ENCODE data around the gene KIRREL3.

DNA sequence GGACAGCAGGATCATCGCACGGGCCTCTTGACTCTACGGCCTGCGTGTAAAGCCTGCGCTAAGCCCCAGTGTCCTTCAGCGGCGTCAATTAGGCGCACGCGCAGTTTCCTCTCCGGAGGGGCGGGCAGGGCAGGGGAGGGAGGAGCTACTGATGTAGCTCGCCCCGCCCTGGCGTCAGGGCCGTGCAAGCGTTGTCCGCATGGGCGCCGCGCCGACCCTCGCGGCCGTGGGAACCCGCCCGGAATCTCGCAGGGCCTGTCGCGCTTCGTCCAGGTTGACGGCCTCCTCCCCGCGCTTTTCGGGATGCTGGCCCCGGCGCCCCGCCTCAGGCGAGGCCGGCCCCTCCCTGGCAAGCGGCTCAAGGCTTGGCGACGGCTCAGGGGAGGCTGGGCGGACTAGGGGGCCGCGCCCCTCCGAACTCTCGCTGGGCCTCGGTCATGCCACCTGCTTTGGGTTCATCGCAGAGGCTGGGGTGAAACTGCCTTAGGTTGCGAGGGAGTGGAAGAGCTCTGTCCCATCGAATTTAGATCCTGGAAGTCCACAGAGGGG lies 584.0 kb downstream of the KIRREL3 start:
- TF ChIP-seq GATA2 (IDR thresholded peaks at IDR 0.05; ENCODE audit: low read depth, low read length): no peak
- TF ChIP-seq GATA3 (IDR thresholded peaks at IDR 0.05; ENCODE audit: low read depth, low read length): no peak
